ENCODE measurements around the gene ARL8B. TPM values are rescaled to one million over a fixed set of nuclear protein-coding genes. Genes with fewer than 3 reads are reported as not detected.

Gene ARL8B
- polyA plus RNA-seq, 3 donors = 46.6 to 121 (median 101) TPM

DNA sequence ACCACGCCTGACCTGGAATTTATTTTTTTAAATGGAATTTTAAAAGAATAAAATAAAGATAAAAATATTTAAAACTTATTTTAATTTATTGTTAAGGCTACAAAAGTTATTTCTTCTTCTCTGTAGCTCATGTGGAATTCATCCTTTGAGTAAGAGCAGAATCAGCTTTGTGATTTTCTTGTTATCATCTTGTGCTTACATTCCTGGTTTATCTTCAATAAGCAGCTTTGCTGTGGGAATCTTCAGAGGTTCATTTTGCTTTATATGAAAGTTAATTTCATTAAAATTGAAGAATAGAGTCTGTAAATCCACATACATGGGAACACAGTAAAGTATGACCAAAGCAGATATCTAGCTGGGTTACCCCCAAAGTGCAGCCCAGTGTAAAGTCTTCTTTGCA lies 35.4 kb upstream of the ARL8B start:
- WGBS (ENCODE audit: insufficient coverage) = no CpG with 5 or more reads among the region's 1 CpG

DNA sequence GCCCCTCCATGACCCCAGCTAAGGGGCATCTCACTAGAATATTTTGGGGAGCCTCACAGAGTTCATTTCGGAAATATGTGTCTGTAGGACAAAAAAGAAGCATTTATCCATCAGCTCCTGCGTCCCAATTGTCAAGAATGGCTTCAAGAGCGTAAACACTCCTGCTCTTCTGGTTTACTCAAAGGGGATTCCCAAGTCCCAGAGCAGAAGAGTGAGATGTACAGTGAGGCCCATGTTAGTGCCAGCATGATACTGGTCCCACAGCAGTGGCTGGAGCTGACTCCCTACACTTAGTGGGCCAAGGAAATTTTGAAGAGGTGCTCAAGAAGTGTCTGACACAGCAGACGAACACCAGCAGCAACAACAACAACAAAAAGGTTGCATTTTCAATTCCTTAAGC lies 34.9 kb upstream of the ARL8B start:
- Histone ChIP-seq H3K27me3 (ENCODE audit: control insufficient read depth in 2 of 2, insufficient read depth in 2 of 2, low read length in 2 of 2) (no peaks in the 10 kb centered on the region), H3K4me3 (replicated peaks in 1 of 3; ENCODE audit: low read depth in 2 of 3, low read length in 3 of 3) (no peak overlapping the region), H3K27ac (ENCODE audit: low read depth in 1 of 2, low read length in 2 of 2) (no peak overlapping the region), H4K20me1 (ENCODE audit: insufficient read depth, low read length) (no peaks in the 10 kb centered on the region), H3K4me2 (replicated peaks; ENCODE audit: extremely low read depth, low read length, poor library complexity, severe bottlenecking) (no peak overlapping the region), H3K9me3 (replicated peaks in 1 of 2; ENCODE audit: control insufficient read depth in 1 of 2, insufficient read depth in 1 of 2, low read length in 2 of 2) (no peaks in the 10 kb centered on the region), H3K9ac (ENCODE audit: insufficient read depth, low read length, poor library complexity, severe bottlenecking) (no peak overlapping the region), H3K36me3 (replicated peaks in 1 of 2; ENCODE audit: control insufficient read depth in 1 of 2, insufficient read depth in 2 of 2, low read length in 2 of 2) (no peaks in the 10 kb centered on the region), H3K79me2 (ENCODE audit: insufficient read depth, low read length) (no peaks in the 10 kb centered on the region), H3K4me1 (ENCODE audit: control insufficient read depth in 1 of 2, insufficient read depth in 2 of 2, low read length in 2 of 2) (peaks cover 0 to 5% of the 10 kb centered on the region in 2 donors), H2AFZ (ENCODE audit: insufficient read depth, low read depth, low read length, poor library complexity, severe bottlenecking) (no peak overlapping the region)
- WGBS (ENCODE audit: insufficient coverage) = 100% methylated on average over 2 of the region's 4 CpGs
- Mint-ChIP-seq H3K27ac (no peak overlapping the region), H3K4me3 (no peak overlapping the region), H3K36me3 (no peaks in the 10 kb centered on the region), H3K9me3 (no peaks in the 10 kb centered on the region), H3K4me1 (peaks cover 5% of the 10 kb centered on the region), H3K27me3 (ENCODE audit: low read depth in 3 of 3) (peaks cover 2 to 6% (median 2%) of the 10 kb centered on the region in 3 donors)
- DNase-seq = no peak
- TF ChIP-seq, protein P1, sequence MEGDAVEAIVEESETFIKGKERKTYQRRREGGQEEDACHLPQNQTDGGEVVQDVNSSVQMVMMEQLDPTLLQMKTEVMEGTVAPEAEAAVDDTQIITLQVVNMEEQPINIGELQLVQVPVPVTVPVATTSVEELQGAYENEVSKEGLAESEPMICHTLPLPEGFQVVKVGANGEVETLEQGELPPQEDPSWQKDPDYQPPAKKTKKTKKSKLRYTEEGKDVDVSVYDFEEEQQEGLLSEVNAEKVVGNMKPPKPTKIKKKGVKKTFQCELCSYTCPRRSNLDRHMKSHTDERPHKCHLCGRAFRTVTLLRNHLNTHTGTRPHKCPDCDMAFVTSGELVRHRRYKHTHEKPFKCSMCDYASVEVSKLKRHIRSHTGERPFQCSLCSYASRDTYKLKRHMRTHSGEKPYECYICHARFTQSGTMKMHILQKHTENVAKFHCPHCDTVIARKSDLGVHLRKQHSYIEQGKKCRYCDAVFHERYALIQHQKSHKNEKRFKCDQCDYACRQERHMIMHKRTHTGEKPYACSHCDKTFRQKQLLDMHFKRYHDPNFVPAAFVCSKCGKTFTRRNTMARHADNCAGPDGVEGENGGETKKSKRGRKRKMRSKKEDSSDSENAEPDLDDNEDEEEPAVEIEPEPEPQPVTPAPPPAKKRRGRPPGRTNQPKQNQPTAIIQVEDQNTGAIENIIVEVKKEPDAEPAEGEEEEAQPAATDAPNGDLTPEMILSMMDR (IDR thresholded peaks at IDR 0.05) = no peak
- intact Hi-C loops (cut with micrococcal nuclease) = no loop called here

More for the DNA sequence above, 35.4 kb upstream of the ARL8B start:
- no peak for DNase-seq
- Mint-ChIP-seq H3K27ac (no peak overlapping the region), H3K4me1 (peaks cover 4% of the 10 kb centered on the region), H3K9me3 (no peaks in the 10 kb centered on the region), H3K4me3 (no peak overlapping the region), H3K36me3 (no peaks in the 10 kb centered on the region), H3K27me3 (ENCODE audit: low read depth in 3 of 3) (peaks cover 2 to 8% (median 2%) of the 10 kb centered on the region in 3 donors)
- intact Hi-C loops (cut with micrococcal nuclease) = no loop called here
- Histone ChIP-seq H3K4me1 (ENCODE audit: control insufficient read depth in 1 of 2, insufficient read depth in 2 of 2, low read length in 2 of 2) (peaks cover 0 to under 1% of the 10 kb centered on the region in 2 donors), H3K36me3 (replicated peaks in 1 of 2; ENCODE audit: control insufficient read depth in 1 of 2, insufficient read depth in 2 of 2, low read length in 2 of 2) (no peaks in the 10 kb centered on the region), H3K9ac (ENCODE audit: insufficient read depth, low read length, poor library complexity, severe bottlenecking) (no peak overlapping the region), H3K4me2 (replicated peaks; ENCODE audit: extremely low read depth, low read length, poor library complexity, severe bottlenecking) (no peak overlapping the region), H3K27me3 (ENCODE audit: control insufficient read depth in 2 of 2, insufficient read depth in 2 of 2, low read length in 2 of 2) (no peaks in the 10 kb centered on the region), H3K27ac (ENCODE audit: low read depth in 1 of 2, low read length in 2 of 2) (no peak overlapping the region), H3K4me3 (replicated peaks in 1 of 3; ENCODE audit: low read depth in 2 of 3, low read length in 3 of 3) (no peak overlapping the region), H3K9me3 (replicated peaks in 1 of 2; ENCODE audit: control insufficient read depth in 1 of 2, insufficient read depth in 1 of 2, low read length in 2 of 2) (no peaks in the 10 kb centered on the region), H4K20me1 (ENCODE audit: insufficient read depth, low read length) (no peaks in the 10 kb centered on the region), H2AFZ (ENCODE audit: insufficient read depth, low read depth, low read length, poor library complexity, severe bottlenecking) (no peak overlapping the region), H3K79me2 (ENCODE audit: insufficient read depth, low read length) (no peaks in the 10 kb centered on the region)
- TF ChIP-seq, protein P1 (IDR thresholded peaks at IDR 0.05) = no peak

Data from CD14-positive monocyte (primary cell).